Tongue (tissue), 2 donors: ENCODE measurements around the gene KCNT1. TPM values are rescaled to one million over a fixed set of nuclear protein-coding genes. Genes with fewer than 3 reads are reported as not detected.
"Not testable (repeated sequence)": the region's sequence is repeated elsewhere in the genome, so short reads cannot be mapped to it uniquely, and the experiment has no call there.

Experiments
- DNase-seq: peaks from one replicate; pipeline ENCODE4 v3.0.0-alpha.2; 2015
- total RNA-seq: library from RNA; depleted of rRNA; stranded (reverse); fragments of >200 nt; gene quantifications from one replicate; pipeline ENCODE4 v1.2.3, GENCODE V29; 2014

Gene KCNT1
- 2.8 TPM for total RNA-seq

- peak; percentile 81 for DNase-seq
Observed at GRCh38 chr9:135701959-135702721, at the start of gene KCNT1. TSS of gene KCNT1 (plus strand) at chr9:135702185. CDS start at chr9:135702259, 74 bp downstream.

- peak; percentile 26 for DNase-seq
Observed at GRCh38 chr9:135655317-135655716, 46.7 kb upstream of the KCNT1 start.

GRCh38 chr9:135657416-135657815 is 44.6 kb upstream of the KCNT1 start:
- DNase-seq, result no peak

DNA sequence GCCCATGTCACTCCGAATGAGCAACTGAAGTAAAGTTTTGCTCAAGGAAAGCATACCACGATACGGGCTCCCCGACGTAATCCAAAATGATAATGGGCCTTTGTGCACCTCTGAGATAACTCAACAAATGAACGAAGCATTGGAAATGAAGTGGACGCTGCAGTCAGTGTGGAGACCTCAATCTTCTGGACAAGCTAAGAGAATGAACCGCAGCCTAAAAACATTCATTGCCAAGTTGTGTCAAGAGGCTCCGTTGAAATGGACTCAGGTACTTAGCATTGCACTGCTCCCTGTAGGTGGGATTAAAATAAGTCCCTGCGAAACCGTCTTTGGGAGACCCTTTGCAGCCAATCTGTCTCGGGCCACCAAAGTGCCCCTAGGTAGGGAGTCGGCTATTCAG is 42.7 kb upstream of the KCNT1 start:
- no peak for DNase-seq

DNA sequence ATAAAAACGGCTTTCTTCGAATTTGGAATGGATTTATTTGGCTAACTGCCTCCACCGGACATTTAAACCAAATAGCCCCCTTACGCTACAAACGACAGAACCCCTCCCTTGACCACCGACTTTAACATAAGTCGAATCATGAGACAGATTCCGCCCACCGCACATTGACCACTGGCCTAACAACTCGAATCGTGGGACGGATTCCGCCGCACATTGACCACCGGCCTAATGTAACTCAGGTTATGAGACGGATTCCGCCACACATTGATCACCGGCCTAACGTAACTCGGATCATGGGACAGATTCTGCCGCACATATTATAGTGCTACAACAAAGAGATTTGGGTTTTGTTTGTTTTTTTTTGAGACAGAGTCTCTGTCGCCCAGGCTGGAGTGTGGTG is 41.6 kb upstream of the KCNT1 start:
- no peak for DNase-seq

DNA sequence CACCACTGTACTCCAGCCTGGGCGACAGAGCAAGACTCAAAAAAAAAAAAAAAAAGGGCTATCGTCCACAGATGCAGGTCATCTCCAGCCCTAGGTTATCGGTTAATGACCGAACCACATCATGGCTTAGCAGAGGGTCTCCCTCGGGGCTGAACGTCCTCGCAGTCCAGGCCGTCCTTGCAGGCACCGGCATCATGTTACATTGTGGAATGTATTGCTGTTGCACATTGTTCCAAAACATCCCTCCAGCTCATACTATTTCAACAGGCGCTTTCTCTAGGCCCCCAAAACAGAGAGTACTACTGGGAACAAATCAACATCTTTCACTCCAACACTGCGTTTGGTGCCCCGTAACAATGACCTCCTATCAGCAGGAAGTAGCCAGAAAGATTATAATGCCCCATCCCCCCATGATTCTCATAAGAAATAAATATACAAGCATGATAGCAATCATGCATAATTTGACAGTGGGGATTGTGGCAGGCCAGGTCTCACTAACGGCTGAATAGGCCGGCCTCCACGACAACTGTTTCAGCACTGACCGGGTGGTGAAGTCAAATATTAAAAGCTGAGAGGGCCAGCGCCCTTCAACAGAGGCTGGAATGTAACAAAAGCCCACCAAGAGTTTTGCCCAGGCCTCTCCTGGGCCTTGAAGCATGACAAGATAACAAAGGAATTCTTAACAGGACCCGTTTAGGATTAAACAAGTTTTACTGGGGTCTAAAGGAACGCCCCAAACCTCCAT is 40.0 kb upstream of the KCNT1 start:
- DNase-seq, result peak; percentile 48

DNA sequence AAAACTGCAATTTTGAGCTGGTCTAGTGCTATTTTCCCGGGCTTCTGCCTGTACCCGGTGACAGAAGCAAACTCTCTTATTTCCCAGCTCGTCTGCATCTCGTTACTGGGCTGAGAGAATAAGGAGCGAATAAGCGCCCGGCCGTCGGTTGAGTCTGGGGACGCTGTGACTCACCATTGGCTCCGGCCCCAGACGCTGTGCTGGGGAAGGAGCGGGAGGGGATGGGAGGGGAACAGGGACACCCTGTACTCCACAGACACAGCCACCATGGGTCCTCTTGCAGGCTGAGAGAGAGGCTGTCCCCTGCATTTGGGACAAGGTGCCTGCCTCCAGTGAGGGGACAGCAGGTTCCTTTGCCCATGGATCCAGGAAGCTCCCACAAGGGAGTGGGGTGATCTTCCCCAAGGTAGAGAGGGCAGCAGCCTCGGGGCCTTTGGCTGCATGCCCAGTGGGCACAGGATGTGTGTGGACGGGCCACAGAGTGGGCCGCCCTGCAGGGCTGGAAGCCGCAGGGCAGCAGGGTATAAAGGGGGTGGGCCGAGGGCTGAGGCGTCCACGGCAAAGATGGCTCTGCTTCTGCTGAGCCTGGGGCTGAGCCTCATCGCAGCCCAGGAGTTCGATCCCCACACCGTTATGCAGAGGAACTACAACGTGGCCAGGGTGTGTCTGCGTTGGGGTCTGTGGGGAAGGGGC is 39.1 kb upstream of the KCNT1 start, which contains the start of gene LCN9:
TSS of gene LCN9 (plus strand) at position 552 of the 693 bp plus-strand sequence. CDS start at position 565, 13 bp downstream.
- peak; percentile 81 for DNase-seq

DNA sequence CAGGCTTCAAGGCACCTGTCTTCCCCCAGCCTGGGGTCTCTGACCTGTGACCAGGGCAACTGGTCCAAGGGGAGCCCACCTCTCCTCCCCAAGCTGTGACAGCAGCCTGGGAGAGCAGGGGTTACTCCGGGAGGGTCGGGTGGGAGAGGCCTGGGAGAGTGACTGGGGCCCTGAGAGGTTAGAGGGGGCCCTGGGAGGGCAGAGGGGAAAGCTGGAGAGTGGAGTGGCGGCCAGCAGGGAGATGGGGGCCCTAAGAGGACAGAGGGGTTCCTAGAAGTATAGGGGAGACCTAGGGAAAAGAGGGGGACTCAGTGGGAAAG is 38.6 kb upstream of the KCNT1 start:
- DNase-seq, result no peak

GRCh38 chr9:135663857-135664256 is 38.1 kb upstream of the KCNT1 start:
- DNase-seq, result no peak

DNA sequence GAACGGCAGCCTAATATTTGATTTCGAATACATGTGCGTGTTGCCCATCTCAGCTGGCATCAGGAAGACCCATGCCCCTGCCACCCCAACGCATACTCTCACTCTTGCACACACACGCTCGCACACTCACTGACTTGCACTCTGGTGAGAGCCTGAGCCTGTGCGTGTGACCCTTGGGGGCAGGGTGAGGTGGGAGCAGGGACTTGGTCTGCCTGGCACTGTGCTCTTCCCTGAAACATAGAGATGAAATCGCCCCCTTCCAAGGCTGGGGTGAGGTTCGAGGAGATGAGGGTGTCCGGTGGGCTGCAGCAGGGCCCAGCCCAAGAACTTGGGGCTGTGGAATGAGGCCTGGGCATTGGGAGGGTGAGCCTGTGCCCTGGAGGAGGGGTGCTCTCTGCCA is 37.7 kb upstream of the KCNT1 start:
- no peak for DNase-seq

DNA sequence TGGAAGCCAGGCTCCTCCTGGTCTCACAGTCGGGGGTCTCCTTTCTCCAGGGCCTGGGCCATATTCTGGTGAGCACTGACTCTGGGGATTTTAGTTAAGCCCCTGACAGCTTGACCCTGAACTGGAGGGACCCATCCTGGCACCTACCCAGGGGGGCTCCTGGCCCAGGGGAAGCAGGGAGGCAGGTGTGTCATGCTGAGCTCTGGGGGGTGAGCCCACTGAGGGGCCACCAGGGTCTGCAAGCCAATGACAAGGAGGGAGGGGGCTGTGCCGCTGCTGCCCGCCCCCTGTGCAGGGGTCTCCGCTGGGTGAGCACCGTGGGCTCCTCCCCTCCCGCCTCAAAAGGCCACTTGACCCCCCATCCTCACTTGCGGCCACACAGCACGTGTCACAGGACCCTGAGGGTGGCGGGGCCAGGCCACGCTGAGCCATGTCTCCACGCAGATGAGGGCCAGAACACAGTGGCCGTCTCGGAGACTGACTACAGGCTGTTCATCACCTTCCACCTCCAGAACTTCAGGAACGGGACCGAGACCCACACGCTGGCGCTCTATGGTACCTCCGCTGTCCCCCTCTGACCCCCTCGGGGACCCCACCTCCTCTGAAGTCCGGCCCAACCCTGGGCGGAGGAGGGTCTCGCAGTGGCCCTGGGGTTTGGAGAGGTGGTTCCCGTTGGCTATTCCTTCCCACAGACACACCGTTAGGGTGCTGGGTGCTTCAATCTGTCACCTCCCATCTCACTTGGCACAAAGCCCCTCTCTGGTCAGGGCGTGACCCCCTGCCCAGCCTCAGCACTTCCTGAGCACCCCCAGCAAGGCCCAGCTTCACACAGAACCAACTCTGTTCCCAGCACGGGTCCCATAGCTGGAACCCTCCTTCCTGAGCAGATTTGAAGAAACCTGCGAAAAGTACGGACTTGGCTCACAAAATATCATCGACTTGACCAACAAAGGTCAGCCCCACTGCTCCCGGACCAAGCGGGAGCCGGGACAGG is 36.9 kb upstream of the KCNT1 start:
- no peak for DNase-seq

GRCh38 chr9:135665795-135666189 is 36.2 kb upstream of the KCNT1 start:
- DNase-seq, result no peak

DNA sequence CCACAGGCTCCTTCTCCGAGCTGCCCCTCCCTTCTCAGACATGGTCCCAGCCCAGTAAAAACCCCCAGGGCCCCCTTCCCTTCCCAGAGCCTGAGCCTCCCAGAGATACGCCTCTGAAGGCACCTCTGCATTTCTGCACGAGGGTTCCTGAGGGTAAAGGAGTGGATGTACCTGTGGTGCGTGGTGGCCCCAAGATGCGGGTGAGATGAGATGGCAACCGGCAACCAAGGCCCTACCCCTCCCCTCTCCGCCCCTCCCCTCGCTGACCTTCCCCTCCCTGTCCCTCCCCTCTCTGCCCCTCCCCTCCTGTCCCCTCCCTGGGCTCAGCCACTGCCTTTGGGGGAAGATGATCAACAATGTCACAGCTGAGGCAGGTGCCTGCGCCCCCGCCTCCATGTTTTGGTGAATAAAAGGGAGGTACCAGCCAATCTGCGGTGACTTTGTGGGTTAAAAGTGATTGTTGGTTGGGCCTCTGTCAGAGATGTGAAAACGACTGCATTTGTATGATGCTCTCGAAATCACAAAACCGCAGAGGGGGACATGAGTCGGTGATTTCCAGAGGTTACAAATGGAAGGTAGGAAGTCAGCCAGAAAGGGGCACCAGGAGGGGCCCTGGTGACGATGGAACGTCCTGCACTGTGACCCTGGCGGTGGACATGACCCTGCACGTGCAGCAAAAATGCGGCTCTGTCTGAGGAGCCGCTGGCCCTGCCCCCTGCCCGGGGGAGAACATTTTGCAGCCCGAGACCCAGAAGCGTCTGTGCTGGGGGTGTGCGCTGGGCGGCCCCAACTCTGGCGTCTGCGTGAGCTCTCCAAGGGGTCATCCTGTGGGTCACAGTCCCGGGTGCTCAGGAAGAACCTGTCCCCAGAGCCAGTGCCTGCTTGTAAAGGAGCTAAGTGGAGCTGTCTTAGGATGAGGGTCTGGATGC is 35.2 kb upstream of the KCNT1 start:
- DNase-seq, result no peak

DNA sequence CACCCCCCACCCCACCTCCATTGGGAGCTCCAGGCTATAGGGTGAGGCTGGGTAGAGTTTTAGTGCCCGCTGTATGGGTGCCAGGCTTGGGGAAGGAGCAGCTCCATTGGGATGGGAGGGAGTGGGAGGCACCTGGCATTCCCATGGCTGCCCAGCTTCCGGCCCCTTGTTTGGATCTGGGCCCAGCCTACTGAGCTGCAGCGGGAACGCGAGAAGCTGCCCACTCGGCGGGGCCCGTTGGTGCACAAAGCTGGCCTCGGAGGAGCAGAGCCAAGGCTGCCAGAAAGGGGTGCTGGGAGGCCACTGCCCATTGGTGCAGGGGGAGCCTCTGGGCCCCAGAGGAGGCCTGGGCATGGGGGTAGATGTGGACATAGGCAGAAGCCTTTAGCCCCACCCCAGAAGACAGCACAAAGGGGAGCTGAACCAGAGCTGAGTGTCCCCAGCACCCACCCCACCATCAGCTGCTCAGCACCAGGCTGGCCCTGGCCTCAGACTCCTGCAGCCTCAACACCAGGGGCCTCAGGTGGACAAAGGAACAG is 34.5 kb upstream of the KCNT1 start:
- DNase-seq, result no peak

DNA sequence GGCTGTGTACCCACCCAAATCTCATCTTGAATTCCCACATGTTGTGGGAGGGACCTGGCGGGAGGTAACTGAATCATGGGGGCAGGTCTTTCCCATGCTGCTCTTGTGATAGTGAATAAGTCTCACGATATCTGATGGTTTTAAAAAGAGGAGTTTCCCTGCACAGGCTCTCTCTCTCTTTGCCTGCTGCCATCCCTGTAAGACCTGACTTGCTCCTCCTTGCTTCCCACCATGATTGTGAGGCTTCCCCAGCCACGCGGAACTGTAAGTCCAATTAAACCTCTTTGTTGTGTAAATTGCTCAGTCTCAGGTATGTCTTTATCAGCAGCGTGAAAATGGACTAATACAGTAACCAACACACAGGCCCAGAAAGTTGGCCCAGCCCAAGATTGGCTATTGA is 33.0 kb upstream of the KCNT1 start:
- not testable (repeated sequence) for DNase-seq

DNA sequence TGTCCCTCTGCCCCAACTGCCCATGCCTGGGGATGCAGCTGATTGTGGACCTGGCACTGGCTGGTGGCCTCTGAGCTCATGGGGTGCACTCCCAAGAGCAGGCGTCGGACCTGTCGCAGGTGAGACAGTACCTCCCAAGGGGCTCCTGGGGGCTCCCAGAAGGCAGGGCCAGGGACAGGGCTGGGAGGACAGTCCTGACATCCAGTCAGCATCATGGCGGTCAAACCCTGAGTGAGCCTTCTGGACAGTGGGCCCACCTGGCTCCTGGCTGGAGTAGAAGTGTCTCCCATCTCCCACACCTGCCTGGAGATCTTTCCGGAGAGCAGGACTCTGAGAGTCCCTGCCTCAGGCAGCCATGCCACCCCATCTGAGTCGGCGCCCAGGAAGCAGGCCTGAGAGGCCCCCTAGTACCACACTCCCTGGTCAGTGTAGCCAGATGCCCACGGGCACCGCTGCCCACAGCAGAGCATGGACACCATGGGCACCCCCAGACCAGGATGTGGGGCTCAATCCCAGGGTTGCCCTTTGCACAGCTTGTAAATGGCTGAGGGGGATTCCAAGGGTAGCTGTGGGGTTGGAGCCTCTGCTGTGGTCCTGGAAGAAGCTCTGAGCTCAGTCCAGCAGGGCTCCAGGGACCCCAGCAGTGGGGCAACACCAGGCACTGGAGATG is 32.2 kb upstream of the KCNT1 start:
- DNase-seq, result no peak

DNA sequence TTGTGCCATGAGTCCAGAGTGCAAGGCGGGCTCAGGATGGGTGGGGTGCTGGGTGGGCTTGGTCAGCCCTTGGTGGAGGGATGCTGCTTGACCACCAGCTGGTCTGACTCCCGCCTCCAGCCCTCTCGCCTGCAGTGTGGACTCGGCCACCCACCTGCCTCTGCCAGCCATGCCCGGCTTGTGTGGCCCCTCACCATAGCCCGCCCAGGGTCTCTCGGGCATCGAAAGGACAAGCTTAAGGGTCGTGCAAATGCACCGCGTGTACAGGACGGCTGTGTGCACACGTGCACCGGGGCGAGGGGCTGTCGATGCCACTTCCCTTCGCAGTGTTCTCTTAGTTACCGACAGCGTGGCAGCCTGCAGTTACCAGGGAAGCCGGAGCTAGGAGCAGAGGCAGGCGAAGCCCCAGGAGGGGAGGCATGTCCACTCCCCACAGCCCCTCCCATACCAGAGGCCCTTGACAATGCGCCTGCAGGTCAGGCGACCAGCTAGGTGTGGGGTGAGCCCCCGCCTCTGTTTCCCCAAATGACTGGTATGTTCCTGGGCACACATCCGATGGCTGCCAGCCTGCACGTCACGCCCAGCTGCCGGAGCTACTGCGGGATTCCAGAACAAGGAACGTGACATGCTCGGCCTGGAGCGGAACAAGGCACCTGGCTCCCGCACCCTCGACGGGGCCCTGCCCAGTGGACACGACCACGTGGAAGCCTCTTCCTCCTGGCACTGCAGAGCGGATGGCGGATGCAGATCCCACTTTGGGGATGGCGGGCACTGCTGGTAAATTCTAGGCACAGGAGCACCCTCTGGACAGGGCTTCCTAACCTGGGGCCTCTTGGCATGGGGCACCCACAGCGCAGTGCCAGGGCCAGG is 31.0 kb upstream of the KCNT1 start:
- no peak for DNase-seq

DNA sequence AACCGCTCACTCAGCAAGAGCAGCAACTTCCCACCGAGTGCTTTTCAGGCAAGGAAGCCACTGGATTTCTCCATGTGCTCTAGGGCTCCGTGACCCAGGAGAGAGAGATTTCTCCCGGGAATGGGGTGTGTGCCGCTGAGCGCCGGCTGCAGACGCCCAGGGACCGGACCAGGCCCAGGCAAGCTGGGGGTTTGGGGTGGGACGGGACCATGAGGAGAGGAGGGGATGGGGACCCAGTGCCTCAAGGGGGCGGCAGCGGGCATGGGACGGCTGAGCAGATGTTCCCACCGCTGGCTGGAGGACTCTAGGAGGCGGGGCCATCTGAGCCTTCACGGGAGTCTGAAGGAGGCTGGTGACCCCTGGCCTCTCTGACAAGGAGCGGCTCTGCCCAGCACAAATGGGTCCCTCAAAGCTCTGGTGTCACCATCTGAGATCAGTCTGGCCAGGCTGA is 30.4 kb upstream of the KCNT1 start:
- DNase-seq, result no peak

- DNase-seq, result not testable (repeated sequence)
Observed at GRCh38 chr9:135672786-135673185, 29.2 kb upstream of the KCNT1 start.
